Muscle layer of duodenum (tissue), 2 donors: Measurements from ENCODE around the gene ZNF536.

Experiments
- H3K27ac ChIP-seq: one replicate; pipeline ENCODE4 v1.7.0; 2013; ENCODE audit warnings: mild to moderate bottlenecking, low read length
- H3K27me3 ChIP-seq: one replicate; pipeline ENCODE4 v1.7.0; 2013; ENCODE audit warnings: low read depth, mild to moderate bottlenecking, control low read depth, low read length
- H3K36me3 ChIP-seq, 2 donors: one replicate each; pipeline ENCODE4 v1.7.0; 2013; ENCODE audit warnings: low read length in 2 of 2, control low read depth in 1 of 2, mild to moderate bottlenecking in 1 of 2; ENCODE audit not compliant: insufficient read depth in 2 of 2, control insufficient read depth in 1 of 2
- H3K4me1 ChIP-seq, 2 donors: one replicate each; pipeline ENCODE4 v1.7.0; 2013; ENCODE audit warnings: low read length in 2 of 2, mild to moderate bottlenecking in 2 of 2, control low read depth in 1 of 2, moderate library complexity in 1 of 2; ENCODE audit not compliant: insufficient read depth in 2 of 2, control insufficient read depth in 1 of 2
- H3K4me3 ChIP-seq, 2 donors: one replicate each; pipeline ENCODE4 v1.7.0; 2013; ENCODE audit warnings: low read length in 2 of 2, low read depth in 1 of 2, mild to moderate bottlenecking in 1 of 2
- H3K9me3 ChIP-seq, 2 donors: one replicate each; pipeline ENCODE4 v1.7.0; 2013; ENCODE audit warnings: low read length in 2 of 2, control low read depth in 1 of 2, mild to moderate bottlenecking in 1 of 2; ENCODE audit not compliant: control insufficient read depth in 1 of 2
- donor health status: healthy.

The ZNF536 gene

DNA sequence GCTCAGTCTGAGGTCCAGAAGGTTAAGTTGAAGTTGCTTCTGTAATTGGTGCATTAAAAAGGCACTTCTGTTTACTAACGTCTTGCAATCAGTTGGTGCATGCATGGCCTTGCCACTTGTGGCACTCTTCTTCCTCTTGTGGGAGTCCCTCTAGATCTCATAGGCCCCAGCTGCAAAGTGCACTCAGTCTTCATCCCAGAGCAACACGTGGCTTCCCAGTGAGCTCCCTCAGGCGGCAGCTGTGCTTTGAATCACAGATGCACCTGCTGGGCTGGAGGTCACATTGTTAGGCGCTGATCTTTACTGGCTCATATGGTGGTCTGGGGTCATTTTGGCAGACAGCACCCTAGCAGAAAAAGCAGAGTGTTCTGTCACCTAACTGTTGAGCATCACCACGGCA, 215.7 kb downstream of the ZNF536 start:
- peaks cover 0 to under 1% of the 10 kb centered on the region in 2 donors for H3K4me1 ChIP-seq
- no peaks in the 10 kb centered on the region for H3K27me3 ChIP-seq
- no peak overlapping the region for H3K4me3 ChIP-seq
- H3K36me3 ChIP-seq = no peaks in the 10 kb centered on the region
- no peak overlapping the region for H3K27ac ChIP-seq
- H3K9me3 ChIP-seq = no peaks in the 10 kb centered on the region

- Histone ChIP-seq H3K4me1 (peaks cover 0 to 17% of the 10 kb centered on the region in 2 donors), H3K27ac (no peak overlapping the region), H3K4me3 (no peak overlapping the region), H3K9me3 (no peaks in the 10 kb centered on the region), H3K27me3 (no peaks in the 10 kb centered on the region), H3K36me3 (no peaks in the 10 kb centered on the region)
Measured at GRCh38 chr19:30590596-30591229, 218.5 kb downstream of the ZNF536 start.

DNA sequence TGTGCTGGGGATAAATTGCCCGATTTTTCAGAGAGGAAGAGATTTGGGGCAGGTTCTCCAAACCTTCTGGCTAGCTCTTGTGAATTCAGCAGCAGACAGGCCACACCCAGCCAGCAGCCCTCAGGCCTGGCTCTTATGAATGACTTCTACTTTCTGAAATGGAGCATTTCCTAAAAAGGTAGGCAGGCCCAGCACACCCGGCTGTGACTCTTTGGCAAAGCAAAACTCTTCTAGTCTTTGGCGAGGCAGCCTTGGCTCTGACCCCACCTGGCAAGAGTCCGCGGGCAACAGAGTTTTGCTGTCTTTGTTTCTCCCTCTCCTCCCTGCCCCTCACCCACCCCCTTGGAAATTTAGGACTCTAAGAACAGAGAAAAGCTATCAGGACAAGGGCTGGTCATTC, 221.2 kb downstream of the ZNF536 start:
- Histone ChIP-seq H3K36me3 (no peaks in the 10 kb centered on the region), H3K4me1 (peaks cover 0 to 17% of the 10 kb centered on the region in 2 donors), H3K4me3 (no peak overlapping the region), H3K9me3 (no peaks in the 10 kb centered on the region), H3K27ac (no peak overlapping the region), H3K27me3 (no peaks in the 10 kb centered on the region)

DNA sequence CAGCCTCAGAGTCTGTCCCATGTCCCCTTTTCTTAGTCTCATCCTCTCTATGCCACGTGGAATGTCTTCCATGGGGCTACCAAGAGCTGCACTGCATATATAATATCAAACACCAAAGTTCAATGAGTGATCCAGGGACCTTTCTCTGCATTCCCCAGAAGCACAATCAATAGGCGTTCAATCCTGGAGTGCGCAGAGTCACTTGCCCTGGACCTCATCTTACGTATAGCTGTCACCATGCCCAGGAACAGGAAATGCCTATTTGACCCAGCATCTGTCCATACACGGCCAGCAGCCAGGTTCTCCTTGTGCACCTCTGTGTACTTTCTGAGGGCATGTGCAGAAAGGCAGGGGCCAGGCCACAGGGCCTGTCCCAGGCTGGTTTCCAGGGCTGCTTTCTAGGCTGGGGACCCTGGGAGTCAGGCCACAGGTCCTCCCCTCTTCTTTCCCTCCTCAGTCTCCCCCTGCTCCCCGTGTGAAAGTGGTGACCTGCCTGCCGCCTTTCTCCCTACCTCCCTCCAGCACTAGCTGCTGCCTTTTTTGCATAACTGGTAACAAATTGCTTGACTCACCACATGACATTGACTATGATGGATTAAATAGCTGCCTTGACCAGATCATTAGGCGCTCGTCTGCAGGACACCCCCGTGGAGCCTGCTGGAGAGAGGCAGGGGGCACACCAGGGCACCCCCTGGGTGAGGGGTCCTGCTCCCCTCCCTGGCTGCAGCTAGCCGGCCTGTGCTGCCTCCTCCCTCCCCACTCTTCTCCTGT, 222.0 kb downstream of the ZNF536 start:
- Histone ChIP-seq H3K9me3 (no peaks in the 10 kb centered on the region), H3K4me1 (peaks cover 0 to 17% of the 10 kb centered on the region in 2 donors), H3K27me3 (no peaks in the 10 kb centered on the region), H3K4me3 (no peak overlapping the region), H3K36me3 (no peaks in the 10 kb centered on the region), H3K27ac (no peak overlapping the region)

DNA sequence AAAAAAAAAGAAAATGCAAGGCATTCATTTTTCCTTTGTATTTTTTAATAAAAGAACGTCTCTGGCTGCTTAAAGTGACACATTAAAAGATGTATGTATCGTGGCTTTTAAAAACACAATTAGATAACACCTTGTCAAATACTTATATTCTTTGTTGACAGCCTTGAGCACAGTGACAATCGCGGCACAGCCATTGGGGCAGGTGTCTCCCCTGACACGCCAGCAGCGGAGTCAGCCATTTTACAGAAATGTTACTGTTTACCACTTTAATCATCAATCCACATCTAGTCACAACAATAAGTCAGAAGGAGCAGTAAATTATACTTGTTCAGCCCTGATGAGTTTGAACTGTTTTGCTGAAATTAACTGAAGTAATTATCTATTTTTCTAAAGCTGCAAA, 224.1 kb downstream of the ZNF536 start:
- Histone ChIP-seq H3K4me3 (no peak overlapping the region), H3K9me3 (no peaks in the 10 kb centered on the region), H3K27ac (no peak overlapping the region), H3K27me3 (no peaks in the 10 kb centered on the region), H3K36me3 (no peaks in the 10 kb centered on the region), H3K4me1 (peaks cover 0 to 17% of the 10 kb centered on the region in 2 donors)

- no peaks in the 10 kb centered on the region for H3K36me3 ChIP-seq
- H3K9me3 ChIP-seq = no peaks in the 10 kb centered on the region
- no peak overlapping the region for H3K4me3 ChIP-seq
- no peaks in the 10 kb centered on the region for H3K27me3 ChIP-seq
- H3K4me1 ChIP-seq = peaks cover 0 to 17% of the 10 kb centered on the region in 2 donors
- no peak overlapping the region for H3K27ac ChIP-seq
Measured at GRCh38 chr19:30596813-30597399, 224.7 kb downstream of the ZNF536 start.

GRCh38 chr19:30598688-30599087, 226.5 kb downstream of the ZNF536 start:
- Histone ChIP-seq H3K27me3 (no peaks in the 10 kb centered on the region), H3K4me1 (peaks cover 0 to 9% of the 10 kb centered on the region in 2 donors), H3K9me3 (no peaks in the 10 kb centered on the region), H3K4me3 (no peak overlapping the region), H3K36me3 (no peaks in the 10 kb centered on the region), H3K27ac (no peak overlapping the region)

GRCh38 chr19:30602661-30603350, 230.6 kb downstream of the ZNF536 start:
- H3K36me3 ChIP-seq = no peaks in the 10 kb centered on the region
- no peaks in the 10 kb centered on the region for H3K4me1 ChIP-seq
- no peak overlapping the region for H3K4me3 ChIP-seq
- no peak overlapping the region for H3K27ac ChIP-seq
- H3K27me3 ChIP-seq = no peaks in the 10 kb centered on the region
- H3K9me3 ChIP-seq = no peaks in the 10 kb centered on the region

- no peak overlapping the region for H3K27ac ChIP-seq
- H3K36me3 ChIP-seq = no peaks in the 10 kb centered on the region
- H3K4me1 ChIP-seq = no peaks in the 10 kb centered on the region
- no peak overlapping the region for H3K4me3 ChIP-seq
- no peaks in the 10 kb centered on the region for H3K9me3 ChIP-seq
- no peaks in the 10 kb centered on the region for H3K27me3 ChIP-seq
Measured at GRCh38 chr19:30604657-30605056, 232.5 kb downstream of the ZNF536 start.

DNA sequence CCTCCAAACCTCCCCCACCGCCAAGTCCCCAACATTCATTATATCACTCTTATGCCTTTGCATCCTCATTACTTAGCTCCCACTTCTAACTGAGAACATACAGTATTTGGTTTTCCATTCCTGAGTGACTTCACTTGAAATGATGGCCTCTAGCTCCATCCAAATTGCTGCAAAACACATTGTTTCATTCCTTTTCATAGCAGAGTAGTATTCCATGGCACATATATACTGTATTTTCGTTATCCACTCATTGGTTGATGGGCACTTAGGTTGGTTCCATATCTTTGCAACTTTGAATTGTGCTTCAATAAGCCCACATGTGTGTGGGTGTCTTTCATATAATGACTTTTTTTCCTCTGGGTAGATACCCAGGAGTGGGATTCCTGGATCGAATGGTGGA, 233.1 kb downstream of the ZNF536 start:
- Histone ChIP-seq H3K36me3 (no peaks in the 10 kb centered on the region), H3K27me3 (no peaks in the 10 kb centered on the region), H3K27ac (no peak overlapping the region), H3K9me3 (no peaks in the 10 kb centered on the region), H3K4me1 (no peaks in the 10 kb centered on the region), H3K4me3 (no peak overlapping the region)
